Measurements from ENCODE around the gene ZNF669.

The ZNF669 gene

GRCh38 chr1:247110627-247111258 lies 6.6 kb upstream of the ZNF669 start:
- no peak for DNase-seq

DNA sequence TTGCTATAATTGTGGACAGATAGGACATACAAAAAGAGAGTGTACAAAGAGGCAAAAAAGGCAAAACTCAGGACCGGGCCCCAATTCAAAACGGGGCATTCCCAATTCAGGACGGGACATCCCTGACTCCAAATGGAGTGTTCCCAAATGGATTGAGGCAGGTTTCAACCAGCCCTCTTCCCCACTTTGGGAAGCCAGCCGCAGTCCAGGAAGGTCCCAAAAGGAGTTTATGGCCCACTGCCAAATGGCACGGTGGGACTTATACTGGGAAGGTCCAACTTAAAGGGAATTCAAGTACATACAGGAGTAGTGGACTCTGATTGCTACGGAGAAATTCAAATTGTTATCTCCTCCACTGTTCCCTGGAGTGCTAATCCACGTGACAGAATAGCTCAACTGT lies 3.5 kb upstream of the ZNF669 start:
- DNase-seq: no peak

DNA sequence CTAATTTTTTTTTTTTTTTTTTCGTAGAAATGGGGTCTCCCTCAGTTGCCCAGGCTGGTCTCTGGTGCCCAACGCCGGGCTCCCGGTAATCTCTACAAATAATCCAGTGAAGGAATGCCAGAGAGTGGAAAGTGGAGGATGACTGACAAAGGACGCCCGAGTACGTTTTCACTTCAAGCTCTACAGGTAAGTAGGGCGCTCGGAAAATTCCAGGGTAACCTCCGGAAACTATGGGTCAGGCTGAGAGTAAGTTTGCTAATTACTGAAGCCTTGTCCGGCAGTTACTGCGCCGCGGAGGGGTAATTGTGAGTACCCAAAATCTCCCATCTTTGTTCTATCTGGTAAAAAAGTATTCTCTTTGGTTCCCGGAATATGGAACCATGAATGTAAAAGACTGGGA lies 1.8 kb upstream of the ZNF669 start:
- DNase-seq: no peak

DNA sequence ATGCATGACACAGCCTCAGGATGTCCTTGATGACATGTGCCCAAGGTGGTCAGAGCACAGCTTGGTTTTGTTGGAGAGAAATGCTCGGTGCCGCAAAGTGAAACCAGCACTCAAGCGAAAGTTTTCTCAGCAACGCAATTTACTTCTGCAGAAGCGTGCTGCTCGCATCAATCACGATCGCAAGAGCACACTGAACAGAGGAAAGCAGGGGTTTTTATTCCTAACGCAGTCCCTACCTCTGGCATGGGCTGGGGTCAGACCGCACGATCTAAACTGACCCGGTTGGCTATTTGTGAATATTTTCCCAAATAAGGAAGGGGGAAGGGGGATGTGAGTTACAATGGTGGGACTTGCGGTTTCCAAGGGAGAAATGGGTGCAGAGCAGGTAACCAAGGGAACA lies 809 bp upstream of the ZNF669 start:
- DNase-seq: no peak

DNA sequence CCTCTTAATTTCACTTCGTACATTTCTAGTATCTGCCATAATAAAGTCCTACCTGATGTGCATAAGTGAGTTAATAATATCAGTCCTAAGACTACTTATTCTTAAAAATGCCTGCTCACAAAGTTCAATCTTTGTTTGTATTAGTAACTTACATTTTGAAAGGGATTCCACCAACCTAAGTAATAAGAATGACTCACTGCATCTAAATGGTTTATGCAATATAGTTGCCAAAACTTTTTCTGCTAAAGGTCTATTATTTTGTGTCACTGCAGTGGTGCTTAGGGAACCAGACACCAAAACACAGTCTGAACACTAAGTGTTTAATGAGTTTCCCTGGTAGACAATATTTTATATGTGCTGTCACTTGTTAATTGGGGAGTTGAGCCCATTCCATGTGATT lies 1.8 kb downstream of the ZNF669 start:
- DNase-seq: peak; percentile 35

GRCh38 chr1:247100676-247101279 lies 3.4 kb downstream of the ZNF669 start:
- DNase-seq: no peak

DNA sequence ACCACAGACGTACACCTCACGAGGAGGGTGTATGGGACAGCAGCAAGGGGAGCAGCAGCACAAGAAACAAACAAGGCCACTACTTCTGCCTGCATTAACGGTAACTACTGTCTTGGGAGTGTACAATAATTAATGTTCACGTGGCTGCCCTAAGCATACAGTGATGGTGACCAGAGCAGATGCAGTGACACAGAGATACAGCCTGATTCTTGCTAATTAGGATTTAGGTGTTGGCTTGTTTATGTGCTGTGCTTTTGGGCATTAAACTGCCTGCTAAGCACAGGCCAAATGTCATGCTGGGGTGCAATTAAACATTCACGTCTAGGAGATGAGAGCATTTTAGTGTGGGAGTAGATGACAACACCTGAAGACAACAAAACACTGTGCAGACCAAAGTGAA lies 7.2 kb downstream of the ZNF669 start:
- DNase-seq: no peak

GRCh38 chr1:247096544-247096943 lies 7.6 kb downstream of the ZNF669 start:
- no peak for DNase-seq

DNA sequence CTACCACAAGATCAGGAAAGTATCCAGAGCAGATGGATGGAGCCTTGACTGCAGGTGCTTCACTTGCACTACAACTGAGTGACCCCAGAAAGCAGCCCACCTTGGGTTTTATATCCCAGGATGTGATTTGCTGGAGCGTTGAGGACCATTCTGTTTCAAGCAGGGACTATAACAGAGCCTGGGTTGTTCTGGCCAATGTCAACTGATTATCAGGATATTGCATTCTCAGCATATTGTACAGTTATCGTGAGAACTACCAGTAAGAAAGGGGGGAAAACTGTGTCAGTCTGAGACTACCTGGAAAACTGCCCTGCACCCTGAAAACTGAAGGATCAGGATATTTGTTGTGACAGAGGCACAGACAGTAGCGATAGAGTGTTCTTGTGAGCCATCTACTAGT lies 8.0 kb downstream of the ZNF669 start:
- no peak for DNase-seq

GRCh38 chr1:247090455-247090854 lies 13.7 kb downstream of the ZNF669 start:
- DNase-seq: no peak

GRCh38 chr1:247089616-247090375 lies 14.4 kb downstream of the ZNF669 start:
- DNase-seq: no peak

GRCh38 chr1:247088967-247089366 lies 15.2 kb downstream of the ZNF669 start:
- no peak for DNase-seq

DNA sequence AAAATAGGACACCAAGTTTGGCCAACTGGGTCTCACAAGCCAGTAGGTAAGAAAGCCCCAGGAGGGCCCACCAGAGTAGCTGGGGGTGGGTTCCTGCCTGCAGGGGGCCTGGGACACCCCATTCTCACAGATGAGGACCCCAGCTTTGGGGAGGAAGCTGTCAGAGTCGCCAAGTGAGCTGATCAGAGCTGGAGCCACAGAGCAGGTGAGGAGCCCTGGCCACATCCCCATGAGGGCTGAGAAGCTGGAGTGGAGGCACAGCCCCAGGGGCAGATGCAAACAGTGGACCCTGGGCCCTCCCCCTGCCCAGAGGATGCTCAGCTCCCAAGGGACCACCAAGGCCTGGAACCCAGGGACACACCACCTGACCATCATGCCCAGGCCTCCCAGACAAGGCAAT lies 16.9 kb downstream of the ZNF669 start:
- DNase-seq: no peak

DNA sequence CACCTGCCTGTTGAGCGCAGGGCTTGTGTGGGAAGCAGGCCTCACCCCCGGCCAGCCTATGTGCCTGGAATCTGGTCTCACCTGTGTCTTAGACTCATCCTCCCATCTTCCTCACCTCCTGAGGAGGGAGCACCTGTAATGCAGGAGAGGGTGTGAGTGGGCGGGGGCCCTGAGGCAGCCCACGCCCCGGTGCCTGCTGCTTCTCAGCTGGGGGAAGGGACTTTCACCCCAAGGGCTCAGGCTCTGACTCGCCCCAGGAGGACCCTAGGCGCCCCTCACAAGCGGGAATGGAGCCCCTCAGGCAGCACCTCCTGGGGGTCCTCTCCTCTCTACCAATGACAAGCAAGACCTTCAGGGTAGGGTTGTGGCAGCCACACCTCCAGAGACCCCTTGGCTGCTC lies 18.8 kb downstream of the ZNF669 start:
- no peak for DNase-seq

- DNase-seq: no peak
Observed at GRCh38 chr1:247084771-247085170, 19.4 kb downstream of the ZNF669 start.

DNA sequence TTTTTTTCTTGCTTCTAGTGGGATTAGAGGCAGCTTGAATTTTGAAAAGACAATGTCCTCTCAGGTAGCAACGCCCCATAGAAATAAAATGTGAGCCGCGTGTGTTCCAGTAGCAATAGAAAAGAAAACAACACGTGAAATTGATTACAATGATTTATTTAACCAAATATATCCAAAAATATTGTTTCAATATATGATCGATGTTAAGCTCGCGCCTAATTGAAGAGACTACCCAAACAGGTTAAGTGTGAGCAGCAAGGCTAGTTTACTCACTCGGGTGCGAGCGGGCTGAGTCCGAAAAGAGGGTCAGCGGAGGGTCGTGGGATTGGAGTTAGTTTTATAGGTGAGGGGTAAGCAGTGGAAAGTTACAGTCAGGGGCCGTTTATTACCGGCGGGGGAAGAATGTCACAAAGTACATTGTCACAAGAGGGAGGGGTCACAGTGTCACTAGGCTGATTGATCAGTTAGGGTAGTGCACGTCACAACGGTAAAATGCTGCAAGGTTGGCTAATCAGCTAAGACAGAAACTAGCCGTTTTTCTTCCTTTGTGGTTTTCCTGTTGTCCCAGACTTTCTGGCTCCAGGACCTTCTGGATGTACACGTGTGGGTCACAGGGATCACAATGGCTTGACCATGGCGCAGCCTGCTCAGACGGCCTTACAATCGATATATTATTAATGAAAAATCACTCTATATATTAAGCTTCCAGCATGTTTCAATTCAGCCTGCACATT lies 24.8 kb downstream of the ZNF669 start:
- no peak for DNase-seq

- DNase-seq: peak; percentile 94
Observed at GRCh38 chr1:247078258-247079140, 25.7 kb downstream of the ZNF669 start, which contains the start of gene ZNF670. ZNF670 (minus strand) TSS chr1:247078811; CDS start chr1:247078596, 215 bp downstream.

GRCh38 chr1:247077876-247078257 lies 26.3 kb downstream of the ZNF669 start:
- DNase-seq: peak; percentile 11

DNA sequence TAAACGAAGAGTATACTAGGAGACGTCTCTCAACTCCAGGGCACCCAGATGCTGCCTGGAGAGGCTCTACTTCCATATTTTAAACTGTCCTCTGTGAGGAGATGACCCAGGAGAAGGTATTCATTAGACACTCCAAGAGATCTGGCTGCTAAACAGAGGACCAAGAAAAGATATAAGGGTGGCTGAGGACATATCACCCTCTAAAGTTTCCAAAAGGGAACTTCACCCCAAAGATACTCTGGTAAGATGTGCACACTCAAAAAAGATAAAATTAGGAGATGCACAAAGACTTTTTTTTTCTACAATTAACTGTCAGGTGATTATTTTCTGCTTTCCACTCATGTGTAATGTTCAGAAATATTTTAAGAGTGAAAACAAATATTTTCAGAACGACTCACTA lies 26.9 kb downstream of the ZNF669 start:
- DNase-seq: peak; percentile 23

DNA sequence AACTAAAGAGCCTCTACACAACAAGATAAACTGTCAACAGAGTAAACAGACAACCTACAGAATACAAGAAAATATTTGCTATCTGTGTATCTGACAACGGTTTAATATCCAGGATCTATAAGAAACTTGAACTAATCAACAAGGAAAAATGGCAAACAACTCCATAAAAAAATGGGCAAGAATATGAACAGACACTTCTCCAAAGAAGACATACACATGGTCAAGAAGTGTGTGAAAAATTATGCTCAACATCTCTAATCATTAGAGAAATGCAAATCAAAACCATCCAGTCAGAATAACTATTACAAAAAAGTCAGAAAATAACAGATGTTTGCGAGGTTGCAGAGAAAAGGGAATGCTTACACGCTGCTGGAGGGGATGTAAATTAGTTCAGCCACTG lies 33.5 kb downstream of the ZNF669 start:
- DNase-seq: no peak

DNA sequence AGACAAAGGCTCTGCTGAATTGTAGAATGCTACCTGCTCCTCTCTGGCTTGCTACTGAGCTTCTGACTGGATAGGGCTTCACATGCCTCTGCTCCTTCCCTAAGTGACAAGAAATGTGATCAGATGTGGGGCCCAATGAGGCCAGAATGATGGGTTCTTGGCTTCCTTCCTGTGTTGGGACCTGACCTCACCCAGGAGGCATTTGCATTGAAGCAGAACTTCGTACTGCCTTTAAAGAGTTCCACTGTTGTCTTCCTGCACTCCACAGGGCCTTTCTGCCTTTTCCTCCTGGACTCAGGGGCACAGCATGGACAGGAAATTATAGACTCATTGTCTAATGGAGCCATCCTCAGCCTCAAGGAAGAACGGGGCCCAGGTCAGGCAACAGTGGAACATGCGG lies 39.9 kb downstream of the ZNF669 start:
- DNase-seq: no peak

DNA sequence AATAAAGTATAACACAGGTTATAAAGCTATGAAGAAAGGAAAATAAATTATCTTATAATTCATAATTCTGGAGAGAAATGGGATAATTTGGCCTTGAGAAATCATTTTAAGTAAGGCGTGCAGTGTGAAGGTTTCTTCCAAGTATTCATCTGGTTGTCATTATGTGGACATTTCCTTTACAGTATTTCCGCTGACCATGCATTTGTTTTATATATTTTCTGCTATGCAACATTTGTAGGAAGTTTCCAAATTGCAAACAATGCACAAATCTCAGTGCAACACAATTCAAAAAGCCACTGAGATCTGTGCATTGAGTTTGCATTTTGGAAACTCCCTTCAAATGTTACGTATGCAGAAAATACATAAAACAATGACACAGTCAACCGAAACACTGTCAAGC lies 43.4 kb downstream of the ZNF669 start:
- no peak for DNase-seq

DNA sequence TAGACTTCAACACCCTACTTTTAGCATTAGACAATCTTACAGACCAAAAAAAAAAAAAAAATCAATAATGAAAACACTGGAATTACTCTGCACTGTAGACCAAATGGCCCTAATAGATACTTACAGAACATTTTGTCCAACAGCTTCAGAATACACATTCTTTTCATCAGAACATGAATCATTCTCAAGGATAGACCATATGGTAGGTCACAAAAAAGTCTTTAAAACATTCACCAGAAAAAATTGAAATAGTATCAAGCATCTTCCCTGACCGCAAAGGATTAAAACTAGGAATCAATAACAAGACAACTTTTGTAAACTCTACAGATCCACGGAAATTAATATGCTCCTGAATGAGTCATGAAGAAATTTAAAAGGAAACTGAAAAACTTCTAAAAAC lies 48.1 kb downstream of the ZNF669 start:
- peak; percentile 75 for DNase-seq

Data from HCEC 1CT (cell line).